ENCODE measurements around the gene TSTD1.

DNA sequence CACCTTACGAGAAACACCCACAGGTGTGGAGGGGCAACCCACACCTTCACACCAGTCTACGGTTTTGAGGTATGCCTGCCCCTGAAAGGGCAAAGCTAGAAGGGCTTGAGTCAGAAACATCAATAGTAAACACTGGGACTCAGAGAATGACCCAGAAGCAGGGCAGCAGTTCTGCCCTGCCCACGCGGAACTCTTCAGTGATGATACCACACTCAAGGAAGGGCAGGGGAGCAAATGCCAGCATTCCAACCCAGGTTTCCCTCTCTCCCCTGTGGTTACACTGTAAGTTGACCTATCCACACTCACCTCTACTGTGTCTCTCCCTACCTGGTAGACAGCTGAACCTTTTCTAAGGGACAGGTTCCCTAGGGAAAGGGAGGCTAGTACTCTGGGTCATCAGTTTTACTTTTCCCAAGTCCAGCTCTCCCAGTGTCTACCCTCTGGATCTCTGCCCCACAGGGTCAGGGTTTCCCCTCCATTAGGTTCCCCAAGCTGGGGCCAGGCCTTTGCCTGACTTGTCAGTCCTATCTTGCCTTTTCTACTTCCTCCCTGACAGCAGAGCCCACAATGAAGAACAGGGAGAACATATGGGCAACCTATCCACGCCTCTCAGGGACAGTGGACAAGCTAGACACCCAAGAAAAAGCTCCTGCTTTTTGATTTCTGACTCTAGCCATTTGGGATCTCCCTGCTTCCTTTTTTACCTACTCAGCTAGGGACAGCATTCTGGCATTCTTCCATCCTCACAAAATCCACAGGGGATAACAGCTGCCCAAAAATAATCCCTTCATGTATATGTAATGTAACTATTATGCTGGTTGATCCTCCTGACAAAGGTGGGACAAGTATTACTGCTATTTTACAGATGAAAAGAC lies 20.8 kb downstream of the TSTD1 start:
- TF ChIP-seq CTCF (IDR thresholded peaks at IDR 0.05) (no peak), POLR2A (IDR thresholded peaks at IDR 0.05) (no peak)
